HG03139 (cell line): ENCODE data around the gene FUT8.
"Not testable (repeated sequence)": the region's sequence is repeated elsewhere in the genome, so short reads cannot be mapped to it uniquely, and the experiment has no call there.

ENCODE experiments used
- ATAC-seq: cut with Tn5 transposase; IDR thresholded peaks from one replicate; pipeline ENCODE4 v1.9.1; 2021; ENCODE audit not compliant: unreplicated experiment

Gene FUT8

GRCh38 chr14:65604936-65605335 is 192.4 kb downstream of the FUT8 start:
- no peak for ATAC-seq

GRCh38 chr14:65606460-65606859 is 193.9 kb downstream of the FUT8 start:
- ATAC-seq, result no peak

GRCh38 chr14:65613131-65613650 is 200.7 kb downstream of the FUT8 start:
- no peak for ATAC-seq

- no peak for ATAC-seq
Measured at GRCh38 chr14:65618996-65619395, 206.5 kb downstream of the FUT8 start.

GRCh38 chr14:65620195-65620594 is 207.7 kb downstream of the FUT8 start:
- no peak for ATAC-seq

- no peak for ATAC-seq
Measured at GRCh38 chr14:65622703-65623102, 210.2 kb downstream of the FUT8 start.

GRCh38 chr14:65623759-65624158 is 211.2 kb downstream of the FUT8 start:
- ATAC-seq, result no peak

GRCh38 chr14:65627315-65627714 is 214.8 kb downstream of the FUT8 start:
- ATAC-seq, result no peak

GRCh38 chr14:65628664-65629063 is 216.1 kb downstream of the FUT8 start:
- no peak for ATAC-seq

- no peak for ATAC-seq
Measured at GRCh38 chr14:65631040-65631439, 218.5 kb downstream of the FUT8 start.

GRCh38 chr14:65632487-65632886 is 220.0 kb downstream of the FUT8 start:
- no peak for ATAC-seq

GRCh38 chr14:65633666-65634065 is 221.1 kb downstream of the FUT8 start:
- ATAC-seq, result not testable (repeated sequence)

- ATAC-seq, result peak; percentile 77
Measured at GRCh38 chr14:65637780-65638179, 225.2 kb downstream of the FUT8 start.

- ATAC-seq, result no peak
Measured at GRCh38 chr14:65639216-65639615, 226.7 kb downstream of the FUT8 start.

GRCh38 chr14:65650826-65651225 is 238.3 kb downstream of the FUT8 start:
- no peak for ATAC-seq

GRCh38 chr14:65656554-65656953 is 244.0 kb downstream of the FUT8 start:
- no peak for ATAC-seq

- no peak for ATAC-seq
Measured at GRCh38 chr14:65658202-65658601, 245.7 kb downstream of the FUT8 start.

GRCh38 chr14:65661865-65662264 is 249.3 kb downstream of the FUT8 start:
- no peak for ATAC-seq

GRCh38 chr14:65664436-65664835 is 251.9 kb downstream of the FUT8 start:
- no peak for ATAC-seq

GRCh38 chr14:65676361-65677014 is 264.0 kb downstream of the FUT8 start:
- ATAC-seq, result no peak

GRCh38 chr14:65685572-65685971 is 273.0 kb downstream of the FUT8 start:
- ATAC-seq, result no peak

- ATAC-seq, result no peak
Measured at GRCh38 chr14:65686761-65687160, 274.2 kb downstream of the FUT8 start.

- no peak for ATAC-seq
Measured at GRCh38 chr14:65689070-65689469, 276.5 kb downstream of the FUT8 start.
